Measurements from ENCODE around the gene USHBP1.
A peak's percentile ranks its signal among the peaks of the same experiment; 100 is the strongest.

Gene USHBP1

DNA sequence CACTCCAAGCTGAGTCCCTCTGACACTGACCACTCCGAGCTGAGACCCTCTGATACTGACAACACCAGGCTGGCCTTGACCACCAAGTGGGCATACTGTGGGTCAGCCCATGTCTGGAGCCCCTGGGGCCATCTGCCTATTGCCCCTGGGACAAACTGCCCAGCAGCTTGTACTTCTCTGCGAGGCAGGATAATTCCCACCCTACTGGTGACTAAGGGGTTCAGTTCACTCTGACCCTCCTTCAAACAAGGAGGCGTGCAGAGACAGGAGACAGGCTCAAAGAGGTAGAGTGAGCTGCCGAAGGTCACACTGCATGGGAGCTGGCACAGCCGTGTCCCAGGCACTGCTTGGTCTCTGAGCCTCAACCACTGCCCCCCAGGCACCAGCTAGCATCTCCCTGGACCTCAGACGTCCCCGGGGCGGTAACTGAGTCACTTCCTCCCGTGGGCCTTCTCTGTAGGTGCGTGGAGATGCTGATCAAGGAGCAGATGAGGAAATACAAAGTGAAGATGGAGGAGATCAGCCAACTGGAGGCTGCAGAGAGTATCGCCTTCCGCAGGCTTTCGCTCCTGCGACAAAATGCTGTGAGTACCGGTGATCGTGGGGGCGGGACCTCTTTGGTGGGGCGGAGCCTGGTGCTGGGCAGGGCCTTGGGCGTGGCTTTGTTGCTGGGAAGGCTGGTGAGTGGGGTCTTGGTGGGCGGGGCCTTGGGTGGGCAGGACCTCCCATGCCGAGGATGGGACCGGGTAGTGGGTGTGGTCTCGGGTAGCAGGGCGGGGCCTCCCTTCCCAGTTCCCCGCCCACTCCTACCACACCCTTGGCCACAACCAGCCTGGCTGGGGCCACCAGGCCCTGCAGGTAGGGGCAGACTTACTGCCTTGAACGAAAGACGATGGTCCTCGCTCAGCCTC is 55.2 kb downstream of the USHBP1 start:
- no peak for DNase-seq

GRCh38 chr19:17206736-17207581 is 57.6 kb downstream of the USHBP1 start:
- no peak for DNase-seq

- DNase-seq: peak in 1 of 2 experiments; percentile 57
Observed at GRCh38 chr19:17205237-17206140, 59.1 kb downstream of the USHBP1 start.

DNA sequence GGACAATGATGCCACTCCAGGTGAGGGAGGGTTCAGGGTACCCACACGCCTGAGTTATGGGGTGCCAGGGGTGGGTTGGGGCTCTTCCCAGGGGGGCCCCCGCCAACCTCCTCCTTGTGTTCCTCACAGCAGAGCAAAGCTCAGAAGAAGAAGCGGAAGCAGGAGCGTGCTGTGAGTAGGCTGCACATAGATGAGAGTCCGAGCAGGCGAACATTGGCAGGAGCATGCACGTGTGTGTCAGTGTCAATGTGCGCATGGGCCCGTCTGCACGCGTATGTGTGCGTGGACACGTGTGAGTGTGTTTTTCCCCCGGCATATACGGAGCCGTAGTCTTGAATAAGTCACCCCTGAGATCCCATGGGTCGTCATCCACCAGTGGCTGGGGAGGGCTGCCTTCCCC is 61.8 kb downstream of the USHBP1 start:
- no peak for DNase-seq

DNA sequence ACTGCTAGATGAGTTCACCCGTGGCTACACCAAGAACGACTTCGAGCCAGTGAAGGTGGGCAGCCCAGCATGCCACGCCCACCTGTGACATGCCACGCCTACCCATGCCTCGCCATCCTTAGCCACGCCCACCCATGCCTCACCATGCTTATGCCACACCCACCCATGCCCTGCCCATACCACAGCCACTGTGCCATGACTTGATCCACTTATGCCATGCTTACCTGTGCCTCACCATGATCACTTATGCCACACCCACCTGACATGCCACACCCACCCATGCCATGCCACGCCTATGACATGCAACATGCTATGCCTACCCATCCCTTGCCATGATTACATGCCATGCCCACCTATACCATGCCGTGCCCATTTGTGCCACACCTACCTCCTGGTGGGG is 62.3 kb downstream of the USHBP1 start:
- no peak for DNase-seq

GRCh38 chr19:17200408-17201079 is 64.0 kb downstream of the USHBP1 start:
- no peak for DNase-seq
